HG02852 (cell line): ENCODE measurements around the gene SIRPG.
"Not testable (repeated sequence)": the region's sequence is repeated elsewhere in the genome, so short reads cannot be mapped to it uniquely, and the experiment has no call there.

Experiments used
- ATAC-seq: cut with Tn5 transposase; IDR thresholded peaks from one replicate; pipeline ENCODE4 v1.9.1; 2021; ENCODE audit warnings: mild to moderate bottlenecking, moderate library complexity; ENCODE audit not compliant: unreplicated experiment

SIRPG gene

DNA sequence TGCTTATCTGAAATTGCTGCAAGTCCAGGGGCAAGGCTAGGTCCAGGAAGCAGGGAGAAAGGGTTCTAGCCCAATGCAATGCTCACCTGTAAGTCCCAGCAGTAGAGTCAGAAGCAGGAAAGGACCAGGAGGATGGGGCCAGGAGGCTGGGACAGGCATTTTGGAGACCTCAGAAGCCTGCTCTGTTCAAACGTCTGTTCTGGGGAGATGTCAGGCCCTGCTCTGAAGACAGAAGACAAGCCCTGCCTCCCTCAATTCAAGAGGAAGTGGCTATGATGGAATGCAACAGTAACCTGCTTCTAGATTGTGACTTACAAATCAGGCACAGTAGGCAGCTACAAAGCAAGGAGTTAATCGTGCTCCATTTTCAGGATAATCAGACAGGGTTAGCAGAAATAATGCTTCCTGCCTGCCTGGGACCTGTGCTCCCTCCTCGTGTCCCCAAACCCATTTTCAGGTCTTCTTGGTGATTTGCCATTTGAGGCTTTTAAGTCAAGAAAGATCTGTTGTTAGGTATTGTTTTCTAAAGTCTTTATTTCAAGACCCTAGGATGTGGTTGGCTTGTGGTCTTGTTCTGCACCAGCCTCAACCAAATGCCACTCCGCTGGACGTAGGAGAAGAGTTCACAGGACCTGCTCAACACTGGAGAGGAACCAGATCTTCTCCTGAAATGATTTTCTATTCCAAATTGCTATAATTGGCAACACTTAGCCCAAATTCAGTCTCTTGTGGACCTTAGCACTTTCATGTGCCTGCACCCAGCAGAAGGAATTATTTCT lies at the start of gene SIRPG:
TSS of gene SIRPG (minus strand) at position 224 of the 779 bp plus-strand sequence. CDS start at position 159, 65 bp downstream.
- ATAC-seq: no peak

DNA sequence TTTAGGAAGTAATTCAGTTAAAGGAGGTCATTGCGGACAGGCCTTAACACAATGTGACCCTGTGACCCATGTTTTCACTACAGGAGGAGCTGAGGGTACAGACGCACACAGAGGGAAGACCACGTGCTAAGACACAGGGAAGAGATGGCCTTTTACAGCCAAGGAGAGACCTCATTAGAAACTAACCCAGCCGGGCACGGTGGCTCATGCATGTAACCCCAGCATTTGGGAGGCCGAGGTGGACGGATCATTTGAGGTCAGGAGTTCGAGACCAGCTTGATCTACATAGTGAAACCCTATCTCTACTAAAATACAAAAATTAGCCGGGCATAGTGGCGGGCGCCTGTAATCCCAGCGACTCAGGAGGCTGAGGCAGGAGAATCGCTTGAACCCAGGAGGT lies 49.3 kb upstream of the SIRPG start:
- not testable (repeated sequence) for ATAC-seq

DNA sequence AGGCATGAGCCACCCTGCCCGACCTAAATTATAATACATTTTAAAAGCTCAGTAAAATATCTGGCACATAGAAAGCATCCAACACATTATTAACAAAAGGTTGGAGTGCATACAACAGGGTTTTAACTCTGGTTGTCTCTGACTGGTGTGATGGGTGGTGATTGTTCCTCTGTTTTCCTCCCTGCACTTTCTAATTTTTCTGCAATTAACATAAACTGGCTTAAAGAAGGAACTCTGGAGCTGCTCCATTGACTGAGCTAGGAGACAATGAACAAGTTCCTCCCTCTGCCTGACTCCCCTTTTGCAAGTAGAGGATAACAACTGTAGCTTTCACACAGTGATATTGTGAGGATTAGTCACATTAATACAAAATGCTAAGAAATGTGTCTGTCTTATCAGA lies 48.5 kb upstream of the SIRPG start:
- ATAC-seq: no peak

DNA sequence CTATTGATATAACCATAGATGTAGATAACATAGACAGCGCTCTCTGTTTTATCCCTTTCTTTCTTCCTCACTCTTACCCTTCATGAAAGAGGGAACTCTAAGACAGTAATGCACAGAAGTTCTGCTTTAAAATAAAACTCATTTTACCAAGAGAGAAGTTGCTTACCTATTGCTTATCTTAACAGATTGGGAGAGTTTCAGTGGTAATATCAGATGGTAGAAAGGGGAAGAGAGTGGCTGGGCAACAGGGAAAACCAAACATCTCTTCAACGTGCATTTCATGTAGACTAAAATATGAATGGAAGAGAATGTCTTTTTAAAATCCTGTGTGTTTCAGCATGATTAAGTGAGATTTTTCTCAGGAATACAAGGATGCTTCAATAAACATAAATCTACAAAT lies 45.3 kb upstream of the SIRPG start:
- no peak for ATAC-seq

GRCh38 chr20:1702328-1702727 lies 44.7 kb upstream of the SIRPG start:
- no peak for ATAC-seq

GRCh38 chr20:1700990-1701389 lies 43.4 kb upstream of the SIRPG start:
- ATAC-seq: no peak

DNA sequence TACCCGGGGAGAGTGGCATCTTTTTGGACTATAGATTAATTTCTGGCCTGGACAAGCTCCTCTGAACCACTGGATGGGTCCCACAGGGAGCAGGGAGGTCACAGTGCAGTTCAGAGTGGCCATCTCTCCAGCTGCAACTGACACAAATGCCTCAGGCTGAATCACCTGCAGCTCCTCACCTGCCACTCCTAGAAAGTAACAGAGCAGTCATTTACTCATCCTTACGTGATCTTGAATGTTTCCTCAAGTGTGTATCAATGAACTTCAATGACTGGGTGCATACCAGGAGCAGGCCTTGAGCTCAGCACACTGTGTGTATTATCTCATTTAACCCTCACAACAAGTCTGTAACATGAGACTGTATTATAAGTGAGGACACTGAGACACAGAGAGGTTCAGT lies 40.0 kb upstream of the SIRPG start:
- no peak for ATAC-seq

DNA sequence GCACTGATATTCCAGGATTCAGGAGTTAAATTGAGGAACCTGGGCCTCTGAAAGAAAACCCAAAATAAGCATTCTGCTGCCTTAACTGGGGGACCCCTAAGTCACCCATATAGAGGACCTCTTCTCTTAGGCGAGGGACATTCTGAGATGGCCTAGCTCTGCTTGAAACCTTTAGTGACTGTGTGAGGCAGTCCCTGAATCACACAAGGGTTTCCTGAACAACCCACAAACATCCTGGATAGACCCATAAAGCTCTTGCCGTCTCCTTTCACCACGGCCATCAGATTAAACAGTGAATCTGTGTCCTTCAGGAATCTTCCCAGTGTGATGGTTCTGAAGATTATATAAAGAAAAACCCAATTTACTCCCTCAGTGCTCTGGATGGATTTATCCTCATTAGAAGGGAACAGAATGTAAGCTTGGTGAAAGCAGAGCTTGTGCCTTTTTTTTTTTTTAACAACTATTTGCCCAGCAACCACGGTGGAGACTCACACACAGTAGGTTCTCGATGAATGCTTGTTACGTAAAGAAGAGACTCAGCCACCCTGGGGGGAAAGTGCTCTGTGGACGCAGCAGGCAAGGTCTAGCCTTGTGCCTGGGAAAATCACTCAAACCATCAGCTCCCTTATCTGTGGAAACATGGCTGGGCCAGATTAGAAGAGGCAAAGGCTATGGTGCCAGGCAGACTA lies 39.1 kb upstream of the SIRPG start:
- no peak for ATAC-seq

GRCh38 chr20:1694672-1695071 lies 37.1 kb upstream of the SIRPG start:
- ATAC-seq: no peak

GRCh38 chr20:1693427-1693826 lies 35.8 kb upstream of the SIRPG start:
- ATAC-seq: no peak

- no peak for ATAC-seq
These were observed 32.1 kb upstream of the SIRPG start for GRCh38 chr20:1689721-1690120.

- ATAC-seq: no peak
These were observed 31.4 kb upstream of the SIRPG start for GRCh38 chr20:1688886-1689538.

GRCh38 chr20:1687053-1687452 lies 29.5 kb upstream of the SIRPG start:
- no peak for ATAC-seq

DNA sequence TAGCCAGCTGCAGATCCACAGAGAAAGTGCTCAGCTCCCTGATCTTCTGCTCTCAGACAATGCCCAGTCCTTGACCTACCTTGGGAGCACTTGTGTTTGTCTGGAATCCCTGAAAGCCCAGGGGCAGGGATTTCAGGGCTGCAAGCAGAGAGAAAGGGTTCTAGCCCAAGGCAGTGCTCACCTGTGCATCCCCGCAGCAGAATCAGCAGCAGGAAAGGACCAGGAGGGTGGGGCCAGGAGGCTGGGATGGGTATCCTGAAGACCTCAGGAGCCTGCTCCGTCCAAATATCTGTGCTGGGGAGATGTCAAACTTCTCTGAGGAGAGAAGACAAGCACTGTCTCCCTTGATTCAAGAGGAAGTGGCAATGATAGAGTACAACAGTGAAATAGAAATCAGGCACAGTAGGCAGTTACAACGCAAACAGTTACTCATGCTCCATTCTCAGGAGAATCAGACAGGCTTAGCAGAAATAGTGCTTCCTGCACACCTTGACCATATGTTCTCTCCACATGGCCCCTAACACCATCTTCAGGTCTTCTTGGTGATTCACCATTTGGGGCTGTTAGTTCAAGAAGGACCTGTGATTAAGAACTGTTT lies 28.7 kb upstream of the SIRPG start:
- no peak for ATAC-seq

GRCh38 chr20:1685304-1686052 lies 27.9 kb upstream of the SIRPG start:
- no peak for ATAC-seq

DNA sequence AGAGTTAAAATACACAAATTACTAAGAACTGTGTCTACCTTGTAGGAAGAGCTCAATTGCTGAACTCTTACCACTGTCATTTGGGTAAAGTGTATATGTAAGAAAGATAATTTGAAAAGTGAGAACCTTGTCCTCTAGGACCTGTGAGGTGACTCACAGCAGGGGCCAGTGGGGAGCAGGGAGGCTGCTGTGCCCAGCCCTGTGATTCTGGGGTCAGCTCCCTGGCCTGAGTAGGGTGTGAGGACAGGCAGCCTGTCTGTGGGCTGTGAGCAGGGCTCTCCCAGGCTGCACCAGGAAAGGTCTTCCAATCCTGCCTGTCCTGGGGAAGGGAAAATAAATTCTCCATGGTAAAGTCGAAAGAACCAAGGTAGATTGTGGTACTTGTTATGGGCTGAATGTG lies 27.3 kb upstream of the SIRPG start:
- ATAC-seq: no peak

GRCh38 chr20:1676650-1677049 lies 19.1 kb upstream of the SIRPG start:
- ATAC-seq: no peak

GRCh38 chr20:1674990-1675780 lies 17.6 kb upstream of the SIRPG start:
- no peak for ATAC-seq

- no peak for ATAC-seq
These were observed 16.8 kb upstream of the SIRPG start for GRCh38 chr20:1674361-1674760.

- no peak for ATAC-seq
These were observed 15.8 kb upstream of the SIRPG start for GRCh38 chr20:1673424-1673823.
